B cell (primary cell): ENCODE measurements around the gene APPL1.
"Not testable (repeated sequence)": the region's sequence is repeated elsewhere in the genome, so short reads cannot be mapped to it uniquely, and the experiment has no call there.

Source experiments
- CTCF ChIP-seq: fragments of 200-600 bp; IDR thresholded peaks from one replicate; pipeline ENCODE4 v1.8.0; 2022; ENCODE audit warnings: antibody characterized with exemption, mild to moderate bottlenecking
- EZH2 ChIP-seq: IDR thresholded peaks from 2 replicates; pipeline ENCODE4 v1.6.1; 2012; ENCODE audit warnings: borderline replicate concordance, low read depth, mild to moderate bottlenecking, moderate library complexity, low read length; ENCODE audit not compliant: insufficient read depth, poor library complexity, severe bottlenecking

DNA sequence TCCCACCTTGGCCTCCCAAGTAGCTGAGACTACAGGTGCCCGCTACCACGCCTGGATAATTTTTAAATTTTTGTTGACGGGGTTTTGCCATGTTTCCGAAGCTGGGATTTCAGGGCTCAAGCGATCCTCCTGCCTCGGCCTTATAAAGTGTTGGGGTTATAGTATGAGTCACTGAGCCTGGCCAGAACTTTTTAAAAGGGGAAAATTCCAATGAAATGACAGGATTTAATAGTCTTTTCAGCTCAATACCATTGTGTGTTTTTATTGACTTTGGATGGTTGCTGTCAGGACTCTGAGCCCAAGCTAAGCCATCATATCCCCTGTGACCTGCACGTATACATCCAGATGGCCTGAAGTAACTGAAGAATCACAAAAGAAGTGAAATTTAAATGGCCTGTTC is 76.0 kb downstream of the APPL1 start:
- TF ChIP-seq CTCF, EZH2: not testable (repeated sequence)
